Smooth muscle cell (in vitro differentiated cells): ENCODE data around the gene AFF2. TPM values are rescaled to one million over a fixed set of nuclear protein-coding genes. Genes with fewer than 3 reads are reported as not detected.

Experiments
- DNase-seq: peaks from one replicate; lab custom pipeline; 2025; ENCODE audit not compliant: unreplicated experiment; lab: John Stamatoyannopoulos, UW
- H2AFZ ChIP-seq: fragments of 200-600 bp; sonication (generic); 2 replicates; pipeline ENCODE4 v1.6.0; 2016; ENCODE audit warnings: antibody characterized with exemption, low read depth, mild to moderate bottlenecking
- H3F3A ChIP-seq: fragments of 200-600 bp; sonication (generic); 2 replicates; pipeline ENCODE4 v1.6.0; 2017; ENCODE audit warnings: antibody characterized with exemption, low read depth
- H3K27ac ChIP-seq: fragments of 200-600 bp; sonication (generic); 2 replicates; pipeline ENCODE4 v1.5.1; 2016; ENCODE audit warnings: low read depth, mild to moderate bottlenecking
- H3K27me3 ChIP-seq: fragments of 200-600 bp; sonication (generic); 2 replicates; pipeline ENCODE4 v1.6.1; 2016; ENCODE audit warnings: low read depth, mild to moderate bottlenecking
- H3K36me3 ChIP-seq: fragments of 200-600 bp; sonication (generic); 2 replicates; pipeline ENCODE4 v1.5.1; 2016; ENCODE audit warnings: low read depth
- H3K4me1 ChIP-seq: fragments of 200-600 bp; sonication (generic); 2 replicates; pipeline ENCODE4 v1.5.1; 2016; ENCODE audit warnings: low read depth
- H3K4me2 ChIP-seq: fragments of 200-600 bp; sonication (generic); 2 replicates; pipeline ENCODE4 v1.6.0; 2016; ENCODE audit warnings: mild to moderate bottlenecking
- H3K4me3 ChIP-seq: fragments of 200-600 bp; sonication (generic); 2 replicates; pipeline ENCODE4 v1.5.1; 2016; ENCODE audit warnings: mild to moderate bottlenecking
- H3K79me2 ChIP-seq: fragments of 200-600 bp; sonication (generic); 2 replicates; pipeline ENCODE4 v1.6.0; 2016; ENCODE audit warnings: low read depth, mild to moderate bottlenecking
- H3K9ac ChIP-seq: fragments of 200-600 bp; sonication (generic); 2 replicates; pipeline ENCODE4 v1.6.0; 2016; ENCODE audit warnings: low read depth
- H3K9me3 ChIP-seq: fragments of 200-600 bp; sonication (generic); replicated peaks from 2 replicates; pipeline ENCODE4 v1.5.1; 2016; ENCODE audit warnings: low read depth
- H4K20me1 ChIP-seq: fragments of 200-600 bp; sonication (generic); 2 replicates; pipeline ENCODE4 v1.6.0; 2016; ENCODE audit warnings: low read depth
- CTCF ChIP-seq: fragments of 200-600 bp; sonication (generic); IDR thresholded peaks from 2 replicates; pipeline ENCODE4 v1.5.1; 2017; ENCODE audit warnings: borderline replicate concordance, mild to moderate bottlenecking, antibody characterized with exemption; ENCODE audit not compliant: insufficient read depth, poor library complexity, severe bottlenecking
- WGBS: methylation state at CpG from one replicate; pipeline ENCODE4 v1.1.7; 2016; ENCODE audit warnings: low lambda C conversion rate; 5-methylcytosine and 5-hydroxymethylcytosine counted together
- polyA plus RNA-seq: library from polyadenylated mRNA; unstranded; fragments of >200 nt; fragmentation: Nextera tagmentation; extraction: Ambion mirVana; gene quantifications from 2 replicates; pipeline ENCODE4 v1.2.1, GENCODE V29; 2016
- total RNA-seq: library from RNA; depleted of rRNA; stranded (reverse); fragments of >200 nt; gene quantifications from 2 replicates; pipeline ENCODE4 v1.2.3, GENCODE V29; 2014

The AFF2 gene
- total and polyA plus RNA-seq, 2 experiments from 2014 or later, result 0.57 to 3.6 TPM

- no peak overlapping the region for H3K4me3 ChIP-seq
- no peak overlapping the region for H3K9ac ChIP-seq
- no peak overlapping the region for H3K4me2 ChIP-seq
- peaks cover 1% of the 10 kb centered on the region for H3K9me3 ChIP-seq
- TF ChIP-seq CTCF, result no peak
- H3K4me1 ChIP-seq, result no peaks in the 10 kb centered on the region
- H3K79me2 ChIP-seq, result no peaks in the 10 kb centered on the region
- no peak for DNase-seq
- no peaks in the 10 kb centered on the region for H3K27me3 ChIP-seq
- no peaks in the 10 kb centered on the region for H3F3A ChIP-seq
- no peak overlapping the region for H2AFZ ChIP-seq
- H3K36me3 ChIP-seq, result no peaks in the 10 kb centered on the region
- no peak overlapping the region for H3K27ac ChIP-seq
- 62% methylated on average over 3 of the region's 3 CpGs for WGBS
- no peaks in the 10 kb centered on the region for H4K20me1 ChIP-seq
Measured at GRCh38 chrX:148874636-148875246, 374.3 kb downstream of the AFF2 start.

- no peak for TF ChIP-seq CTCF
- Histone ChIP-seq H3K4me2 (no peak overlapping the region), H3K4me1 (no peaks in the 10 kb centered on the region), H3K27ac (no peak overlapping the region), H4K20me1 (no peaks in the 10 kb centered on the region), H2AFZ (no peak overlapping the region), H3F3A (no peaks in the 10 kb centered on the region), H3K9me3 (no peaks in the 10 kb centered on the region), H3K27me3 (no peaks in the 10 kb centered on the region), H3K36me3 (no peaks in the 10 kb centered on the region), H3K4me3 (no peak overlapping the region), H3K9ac (no peak overlapping the region), H3K79me2 (no peaks in the 10 kb centered on the region)
- no peak for DNase-seq
- 54% methylated on average over 5 of the region's 5 CpGs for WGBS
Measured at GRCh38 chrX:148878371-148878770, 378.0 kb downstream of the AFF2 start.

- H3K4me3 ChIP-seq, result no peak overlapping the region
- no peak overlapping the region for H3K27ac ChIP-seq
- 58% methylated on average over 3 of the region's 3 CpGs for WGBS
- H3K4me1 ChIP-seq, result no peaks in the 10 kb centered on the region
- no peak overlapping the region for H3K4me2 ChIP-seq
- no peaks in the 10 kb centered on the region for H3K79me2 ChIP-seq
- H3F3A ChIP-seq, result no peaks in the 10 kb centered on the region
- no peaks in the 10 kb centered on the region for H4K20me1 ChIP-seq
- H3K9ac ChIP-seq, result no peak overlapping the region
- H2AFZ ChIP-seq, result no peak overlapping the region
- H3K9me3 ChIP-seq, result no peaks in the 10 kb centered on the region
- H3K36me3 ChIP-seq, result no peaks in the 10 kb centered on the region
- no peak for TF ChIP-seq CTCF
- no peak for DNase-seq
- no peaks in the 10 kb centered on the region for H3K27me3 ChIP-seq
Measured at GRCh38 chrX:148885203-148885602, 384.8 kb downstream of the AFF2 start.

- no peaks in the 10 kb centered on the region for H3F3A ChIP-seq
- no peak for DNase-seq
- no peaks in the 10 kb centered on the region for H3K79me2 ChIP-seq
- TF ChIP-seq CTCF, result no peak
- H3K4me3 ChIP-seq, result no peak overlapping the region
- no peak overlapping the region for H3K4me2 ChIP-seq
- no peaks in the 10 kb centered on the region for H3K4me1 ChIP-seq
- H4K20me1 ChIP-seq, result no peaks in the 10 kb centered on the region
- no peak overlapping the region for H3K9ac ChIP-seq
- no peaks in the 10 kb centered on the region for H3K27me3 ChIP-seq
- H2AFZ ChIP-seq, result no peak overlapping the region
- no peaks in the 10 kb centered on the region for H3K9me3 ChIP-seq
- no peaks in the 10 kb centered on the region for H3K36me3 ChIP-seq
- no peak overlapping the region for H3K27ac ChIP-seq
Measured at GRCh38 chrX:148893395-148893794, 393.0 kb downstream of the AFF2 start.
